GM18505 (cell line): ENCODE measurements around the gene PLRG1.

Experiments
- ATAC-seq: cut with Tn5 transposase; IDR thresholded peaks from one replicate; pipeline ENCODE4 v1.9.1; 2021; ENCODE audit not compliant: unreplicated experiment
- POLR2A ChIP-seq: IDR thresholded peaks from 4 replicates; pipeline ENCODE4 v1.6.1; 2011; ENCODE audit warnings: borderline replicate concordance; ENCODE audit not compliant: insufficient read depth, insufficient read length; ENCODE audit errors: extremely low read depth

PLRG1 gene

GRCh38 chr4:154585369-154586018, 35.3 kb upstream of the PLRG1 start:
- ATAC-seq, result no peak
- no peak for TF ChIP-seq POLR2A

- ATAC-seq, result no peak
- no peak for TF ChIP-seq POLR2A
Measured at GRCh38 chr4:154584259-154584658, 34.1 kb upstream of the PLRG1 start.

GRCh38 chr4:154583677-154584076, 33.5 kb upstream of the PLRG1 start:
- no peak for TF ChIP-seq POLR2A

GRCh38 chr4:154583230-154583629, 33.0 kb upstream of the PLRG1 start:
- ATAC-seq, result no peak
- no peak for TF ChIP-seq POLR2A

More at GRCh38 chr4:154583677-154584076, 33.5 kb upstream of the PLRG1 start:
- no peak for ATAC-seq

DNA sequence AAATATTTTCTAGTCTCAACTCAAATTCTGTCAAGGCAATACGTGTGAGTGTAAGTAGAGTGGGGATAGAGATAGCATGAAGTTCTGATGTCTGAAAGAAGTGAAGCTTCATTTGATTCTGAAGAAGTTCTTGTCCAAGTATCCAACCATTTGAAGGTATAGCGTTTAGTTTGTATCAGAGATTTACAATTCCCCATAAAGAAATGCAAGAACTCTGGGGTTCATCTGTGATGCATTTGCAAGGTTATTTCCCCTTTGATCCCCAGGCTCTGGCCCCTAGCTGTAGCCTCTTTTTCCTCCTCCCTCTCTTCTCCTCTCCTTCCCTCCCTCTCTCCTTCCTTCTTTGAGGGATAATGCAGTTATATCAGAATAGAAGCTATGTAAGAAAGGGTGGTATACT, 32.5 kb upstream of the PLRG1 start:
- ATAC-seq, result no peak
- TF ChIP-seq POLR2A, result no peak

- no peak for TF ChIP-seq POLR2A
- ATAC-seq, result no peak
Measured at GRCh38 chr4:154579927-154580326, 29.7 kb upstream of the PLRG1 start.

DNA sequence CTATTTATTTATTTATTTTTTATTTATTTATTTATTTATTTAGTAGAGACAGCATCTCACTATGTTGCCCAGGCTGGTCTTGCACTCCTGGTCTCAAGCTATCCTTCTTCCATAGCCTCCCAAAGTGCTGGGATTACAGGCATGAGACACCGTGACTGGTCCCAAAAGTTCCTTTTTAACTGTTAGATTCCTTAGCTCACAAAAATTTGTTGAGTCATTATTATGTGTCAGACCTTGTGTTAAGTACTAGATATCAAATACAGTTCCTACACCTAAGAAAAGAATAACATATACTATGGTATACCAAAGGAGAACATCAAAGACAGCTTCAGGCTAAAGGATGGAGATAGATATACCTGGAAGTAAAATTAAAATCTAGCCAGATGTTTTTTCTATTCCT, 28.7 kb upstream of the PLRG1 start:
- ATAC-seq, result no peak
- no peak for TF ChIP-seq POLR2A

DNA sequence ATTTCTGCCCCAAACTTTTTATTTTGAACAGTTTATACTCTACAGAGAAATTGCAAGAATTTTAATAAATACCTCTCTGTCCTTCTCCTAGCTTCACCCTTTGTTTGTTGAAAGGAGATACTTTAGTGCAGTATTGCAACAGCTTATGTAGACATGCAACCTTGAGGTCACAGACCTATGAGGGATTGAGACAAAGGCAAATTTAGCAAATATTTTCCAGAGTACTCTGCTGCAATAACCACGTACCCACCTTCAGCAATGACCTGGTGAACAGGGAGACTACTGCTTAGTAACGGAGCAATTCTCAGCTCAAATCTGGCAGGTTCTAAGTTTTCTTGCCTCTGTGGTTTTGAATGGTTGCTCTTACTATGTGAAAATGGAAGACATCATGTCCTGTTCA, 27.1 kb upstream of the PLRG1 start:
- TF ChIP-seq POLR2A, result no peak
- no peak for ATAC-seq

GRCh38 chr4:154574311-154574710, 24.1 kb upstream of the PLRG1 start:
- no peak for ATAC-seq
- no peak for TF ChIP-seq POLR2A

GRCh38 chr4:154573190-154573870, 23.1 kb upstream of the PLRG1 start:
- no peak for ATAC-seq
- TF ChIP-seq POLR2A, result no peak

DNA sequence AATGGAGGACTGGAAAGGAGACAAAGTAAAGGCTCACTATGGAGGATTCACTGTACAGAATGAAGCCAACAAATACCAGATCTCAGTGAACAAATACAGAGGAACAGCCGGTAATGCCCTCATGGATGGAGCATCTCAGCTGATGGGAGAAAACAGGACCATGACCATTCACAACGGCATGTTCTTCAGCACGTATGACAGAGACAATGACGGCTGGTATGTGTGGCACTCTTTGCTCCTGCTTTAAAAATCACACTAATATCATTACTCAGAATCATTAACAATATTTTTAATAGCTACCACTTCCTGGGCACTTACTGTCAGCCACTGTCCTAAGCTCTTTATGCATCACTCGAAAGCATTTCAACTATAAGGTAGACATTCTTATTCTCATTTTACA, 19.4 kb upstream of the PLRG1 start:
- ATAC-seq, result no peak
- TF ChIP-seq POLR2A, result no peak

DNA sequence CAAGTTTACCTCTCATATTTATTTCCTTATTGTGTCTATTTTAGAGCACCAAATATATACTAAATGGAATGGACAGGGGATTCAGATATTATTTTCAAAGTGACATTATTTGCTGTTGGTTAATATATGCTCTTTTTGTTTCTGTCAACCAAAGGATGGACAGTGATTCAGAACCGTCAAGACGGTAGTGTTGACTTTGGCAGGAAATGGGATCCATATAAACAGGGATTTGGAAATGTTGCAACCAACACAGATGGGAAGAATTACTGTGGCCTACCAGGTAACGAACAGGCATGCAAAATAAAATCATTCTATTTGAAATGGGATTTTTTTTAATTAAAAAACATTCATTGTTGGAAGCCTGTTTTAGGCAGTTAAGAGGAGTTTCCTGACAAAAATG, 18.8 kb upstream of the PLRG1 start:
- TF ChIP-seq POLR2A, result no peak
- no peak for ATAC-seq

DNA sequence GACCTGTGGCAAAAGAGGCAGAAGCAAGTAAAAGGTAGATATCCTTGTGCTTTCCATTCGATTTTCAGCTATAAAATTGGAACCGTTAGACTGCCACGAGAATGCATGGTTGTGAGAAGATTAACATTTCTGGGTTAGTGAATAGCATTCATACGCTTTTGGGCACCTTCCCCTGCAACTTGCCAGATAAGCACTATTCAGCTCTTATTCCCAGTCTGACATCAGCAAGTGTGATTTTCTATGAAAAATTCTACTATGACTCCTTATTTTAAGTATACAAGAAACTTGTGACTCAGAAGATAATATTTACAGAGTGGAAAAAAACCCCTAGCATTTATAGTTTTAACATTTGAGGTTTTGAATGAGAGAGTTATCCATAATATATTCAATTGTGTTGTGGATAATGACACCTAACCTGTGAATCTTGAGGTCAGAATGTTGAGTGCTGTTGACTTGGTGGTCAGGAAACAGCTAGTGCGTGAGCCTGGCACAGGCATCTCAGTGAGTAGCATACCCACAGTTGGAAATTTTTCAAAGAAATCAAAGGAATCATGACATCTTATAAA, 16.5 kb upstream of the PLRG1 start:
- TF ChIP-seq POLR2A, result no peak
- no peak for ATAC-seq

DNA sequence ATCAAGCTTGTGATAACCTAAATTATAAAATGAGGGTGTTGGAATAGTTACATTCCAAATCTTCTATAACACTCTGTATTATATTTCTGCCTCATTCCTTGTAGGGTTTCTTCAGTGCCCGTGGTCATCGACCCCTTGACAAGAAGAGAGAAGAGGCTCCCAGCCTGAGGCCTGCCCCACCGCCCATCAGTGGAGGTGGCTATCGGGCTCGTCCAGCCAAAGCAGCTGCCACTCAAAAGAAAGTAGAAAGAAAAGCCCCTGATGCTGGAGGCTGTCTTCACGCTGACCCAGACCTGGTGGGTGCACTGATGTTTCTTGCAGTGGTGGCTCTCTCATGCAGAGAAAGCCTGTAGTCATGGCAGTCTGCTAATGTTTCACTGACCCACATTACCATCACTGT, 15.5 kb upstream of the PLRG1 start:
- TF ChIP-seq POLR2A, result no peak
- no peak for ATAC-seq

GRCh38 chr4:154564311-154564710, 14.1 kb upstream of the PLRG1 start:
- TF ChIP-seq POLR2A, result no peak

DNA sequence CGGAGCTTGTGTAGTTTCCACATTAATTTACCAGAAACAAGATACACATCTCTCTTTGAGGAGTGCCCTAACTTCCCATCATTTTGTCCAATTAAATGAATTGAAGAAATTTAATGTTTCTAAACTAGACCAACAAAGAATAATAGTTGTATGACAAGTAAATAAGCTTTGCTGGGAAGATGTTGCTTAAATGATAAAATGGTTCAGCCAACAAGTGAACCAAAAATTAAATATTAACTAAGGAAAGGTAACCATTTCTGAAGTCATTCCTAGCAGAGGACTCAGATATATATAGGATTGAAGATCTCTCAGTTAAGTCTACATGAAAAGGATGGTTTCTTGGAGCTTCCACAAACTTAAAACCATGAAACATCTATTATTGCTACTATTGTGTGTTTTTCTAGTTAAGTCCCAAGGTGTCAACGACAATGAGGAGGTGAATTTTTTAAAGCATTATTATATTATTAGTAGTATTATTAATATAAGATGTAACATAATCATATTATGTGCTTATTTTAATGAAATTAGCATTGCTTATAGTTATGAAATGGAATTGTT, 12.6 kb upstream of the PLRG1 start, which contains the start of gene FGB:
Gene FGB (plus strand): TSS at position 315 of the 558 bp plus-strand sequence. CDS start 8 bp downstream, at position 323.
- no peak for ATAC-seq
- TF ChIP-seq POLR2A, result no peak

More at GRCh38 chr4:154564311-154564710, 14.1 kb upstream of the PLRG1 start:
- ATAC-seq, result no peak
